HG03354 (cell line): ENCODE measurements around the gene SPEM1.
A peak's percentile ranks its signal among the peaks of the same experiment; 100 is the strongest.

Source experiments
- ATAC-seq: cut with Tn5 transposase; IDR thresholded peaks from one replicate; pipeline ENCODE4 v1.9.1; 2021; ENCODE audit warnings: mild to moderate bottlenecking; ENCODE audit not compliant: unreplicated experiment, poor library complexity, severe bottlenecking

The SPEM1 gene

DNA sequence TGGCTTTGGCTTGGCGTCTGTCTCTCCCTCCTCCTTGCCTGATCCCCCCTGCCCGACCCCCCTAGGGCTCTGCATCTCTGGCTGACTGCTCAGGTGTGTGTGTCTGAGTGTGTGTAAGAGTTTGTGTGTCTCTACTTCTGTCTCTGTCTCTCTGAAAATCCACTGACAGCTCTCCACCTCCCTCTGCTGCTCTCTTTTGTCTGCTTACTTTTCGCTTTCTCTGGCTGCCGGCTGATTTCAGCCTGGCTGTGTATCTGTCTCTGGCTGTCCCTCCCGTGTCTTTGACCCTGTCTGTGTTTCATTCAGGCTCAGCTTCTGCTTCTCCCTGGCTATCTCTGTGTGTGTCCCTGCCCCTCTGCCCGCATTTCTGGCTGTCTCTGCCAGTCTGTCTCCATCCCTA lies 3.8 kb upstream of the SPEM1 start:
- no peak for ATAC-seq

DNA sequence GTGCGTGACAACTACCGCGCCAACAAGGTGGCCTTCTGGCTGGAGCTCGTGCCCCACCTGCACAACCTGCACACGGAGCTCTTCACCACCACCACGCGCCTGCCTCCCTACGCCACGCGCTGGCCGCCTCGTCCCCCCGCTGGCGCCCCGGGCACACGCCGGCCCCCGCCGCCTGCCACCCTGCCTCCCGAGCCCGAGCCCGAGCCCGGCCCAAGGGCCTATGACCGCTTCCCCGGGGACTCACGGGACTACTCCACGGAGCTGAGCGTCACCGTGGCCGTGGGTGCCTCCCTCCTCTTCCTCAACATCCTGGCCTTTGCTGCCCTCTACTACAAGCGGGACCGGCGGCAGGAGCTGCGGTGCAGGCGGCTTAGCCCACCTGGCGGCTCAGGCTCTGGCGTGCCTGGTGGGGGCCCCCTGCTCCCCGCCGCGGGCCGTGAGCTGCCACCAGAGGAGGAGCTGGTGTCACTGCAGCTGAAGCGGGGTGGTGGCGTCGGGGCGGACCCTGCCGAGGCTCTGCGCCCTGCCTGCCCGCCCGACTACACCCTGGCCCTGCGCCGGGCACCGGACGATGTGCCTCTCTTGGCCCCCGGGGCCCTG lies 3.0 kb upstream of the SPEM1 start:
- ATAC-seq, result no peak

DNA sequence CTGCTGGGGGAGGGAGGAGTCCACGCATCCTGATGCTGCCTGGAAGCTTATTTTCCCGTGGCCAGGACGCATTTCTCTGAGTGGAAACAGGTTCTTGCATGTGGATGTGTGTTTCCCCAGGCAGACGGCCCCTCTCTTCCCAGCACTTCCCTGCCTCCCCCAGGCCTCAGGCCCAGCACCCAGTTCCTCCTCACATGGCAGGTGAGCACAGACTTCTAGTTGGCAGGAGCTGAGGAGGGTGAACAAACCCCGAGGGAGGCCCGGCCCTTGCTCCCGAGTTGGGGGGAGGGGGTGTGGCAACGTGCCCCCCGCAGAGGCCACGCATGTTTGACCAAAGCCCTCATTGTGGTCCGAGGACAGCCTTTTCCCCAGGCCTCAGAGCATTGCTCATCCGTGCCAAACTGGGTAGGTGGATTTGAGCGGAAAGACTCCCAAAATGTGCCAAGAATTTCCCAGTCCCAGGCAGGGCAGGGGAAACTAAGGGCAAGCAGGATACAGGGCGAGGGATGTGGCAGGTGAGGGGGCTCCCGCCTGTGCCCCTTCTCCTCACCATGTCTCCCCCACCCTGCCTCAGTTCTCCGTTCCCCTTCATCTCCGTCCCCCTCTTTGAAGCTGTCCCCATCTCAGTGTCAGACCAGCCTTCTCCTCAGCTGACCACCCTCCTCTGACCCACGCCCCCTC lies 1.5 kb upstream of the SPEM1 start:
- no peak for ATAC-seq

DNA sequence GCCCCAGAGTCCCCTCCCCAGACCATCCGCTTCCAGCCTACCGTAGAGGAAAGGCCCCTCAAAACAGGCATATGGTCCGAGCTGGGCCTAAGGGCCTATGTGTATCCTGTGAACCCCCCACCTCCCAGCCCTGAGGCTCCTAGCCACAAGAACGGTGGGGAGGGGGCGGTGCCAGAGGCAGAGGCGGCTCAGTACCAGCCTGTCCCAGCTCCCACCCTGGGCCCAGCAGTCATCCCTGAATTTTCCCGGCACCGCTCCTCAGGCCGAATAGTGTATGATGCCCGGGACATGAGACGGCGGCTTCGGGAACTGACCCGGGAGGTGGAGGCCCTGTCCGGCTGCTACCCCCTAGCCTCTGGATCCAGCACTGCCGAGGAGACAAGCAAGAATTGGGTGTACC lies 1.1 kb downstream of the SPEM1 start:
- ATAC-seq, result no peak

DNA sequence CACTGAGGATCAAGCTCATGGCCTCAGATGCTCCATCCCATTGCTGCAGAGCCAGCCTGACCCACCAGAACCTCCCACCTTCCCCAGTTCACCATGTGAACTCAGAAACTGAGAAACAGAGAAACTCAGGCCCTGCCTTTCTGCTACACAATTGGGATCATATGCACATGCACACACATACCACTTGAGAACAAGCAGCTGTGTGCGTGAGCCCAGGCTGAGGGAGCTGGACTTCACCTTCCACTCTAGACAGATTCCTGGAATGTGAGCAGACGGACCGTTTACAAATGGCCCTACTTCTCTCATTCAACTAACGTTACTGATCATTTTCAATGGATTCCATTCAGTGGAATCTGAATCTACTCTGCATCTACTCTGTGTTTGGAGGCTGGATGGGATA lies 3.6 kb downstream of the SPEM1 start:
- ATAC-seq, result no peak

DNA sequence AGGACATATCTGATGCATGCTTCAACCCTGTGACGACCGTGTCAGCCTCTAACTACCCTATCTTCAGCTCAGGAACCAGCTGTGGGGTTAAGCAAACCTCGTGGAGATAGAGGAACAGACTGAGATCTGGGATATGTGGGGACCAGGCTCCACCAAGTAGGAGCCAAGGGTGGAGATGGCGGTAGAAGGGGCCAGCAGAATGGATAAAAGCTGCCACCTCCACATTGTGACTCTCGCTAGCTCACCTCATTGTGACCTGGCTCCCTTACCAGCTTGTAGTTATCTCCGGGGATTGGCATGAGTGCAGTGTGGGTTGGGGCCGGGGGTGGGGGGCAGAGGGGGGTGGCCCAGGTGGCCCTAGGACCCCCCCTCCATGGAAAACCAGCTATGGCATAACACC lies 5.2 kb downstream of the SPEM1 start, which contains the start of gene SPEM2:
Gene SPEM2 (plus strand): TSS at position 301 of the 400 bp plus-strand sequence. CDS start 73 bp downstream, at position 374.
- no peak for ATAC-seq

DNA sequence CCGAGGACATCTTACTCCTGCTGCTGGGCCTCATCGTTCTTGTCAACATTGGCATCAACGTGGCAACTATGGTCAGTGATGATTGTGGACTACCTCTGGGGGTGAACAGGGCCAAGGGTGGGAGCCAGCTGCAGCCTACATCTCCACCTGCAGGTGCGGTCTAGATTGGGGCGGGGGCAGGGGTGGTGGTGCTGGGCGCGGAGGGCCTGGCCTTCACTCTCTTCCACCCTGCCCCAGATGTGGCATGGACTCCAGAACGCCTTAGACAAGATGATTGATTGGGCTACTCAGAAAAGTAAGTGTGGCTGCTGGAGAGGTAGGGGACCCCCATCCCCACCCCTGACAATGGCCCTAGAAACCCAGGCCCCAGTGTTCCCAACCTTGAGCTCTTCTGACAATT lies 5.6 kb downstream of the SPEM1 start:
- ATAC-seq, result no peak

DNA sequence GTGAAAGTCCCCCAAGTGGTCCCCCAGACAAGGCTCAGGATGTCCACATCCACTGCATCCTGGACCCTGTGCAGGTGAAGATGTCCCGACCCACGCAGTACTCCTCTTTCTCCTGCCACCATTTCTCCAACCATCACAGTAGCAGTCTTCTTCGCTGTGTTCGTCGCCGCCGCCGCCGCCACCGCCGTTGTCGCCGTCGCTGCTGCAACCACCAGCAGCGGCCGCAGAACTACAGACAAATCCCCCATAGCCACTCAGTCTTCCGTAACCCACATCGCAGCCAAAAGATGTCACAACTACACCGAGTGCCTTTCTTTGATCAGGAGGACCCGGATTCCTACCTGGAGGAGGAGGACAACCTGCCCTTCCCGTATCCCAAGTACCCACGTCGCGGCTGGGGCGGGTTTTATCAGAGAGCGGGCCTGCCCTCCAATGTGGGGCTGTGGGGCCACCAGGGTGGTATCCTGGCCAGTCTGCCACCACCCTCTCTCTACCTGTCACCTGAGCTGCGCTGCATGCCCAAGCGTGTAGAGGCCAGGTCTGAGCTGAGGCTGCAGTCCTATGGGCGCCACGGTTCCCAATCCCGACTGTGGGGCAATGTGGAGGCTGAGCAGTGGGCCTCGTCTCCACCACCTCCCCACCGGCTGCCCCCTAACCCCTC lies 6.2 kb downstream of the SPEM1 start:
- no peak for ATAC-seq

DNA sequence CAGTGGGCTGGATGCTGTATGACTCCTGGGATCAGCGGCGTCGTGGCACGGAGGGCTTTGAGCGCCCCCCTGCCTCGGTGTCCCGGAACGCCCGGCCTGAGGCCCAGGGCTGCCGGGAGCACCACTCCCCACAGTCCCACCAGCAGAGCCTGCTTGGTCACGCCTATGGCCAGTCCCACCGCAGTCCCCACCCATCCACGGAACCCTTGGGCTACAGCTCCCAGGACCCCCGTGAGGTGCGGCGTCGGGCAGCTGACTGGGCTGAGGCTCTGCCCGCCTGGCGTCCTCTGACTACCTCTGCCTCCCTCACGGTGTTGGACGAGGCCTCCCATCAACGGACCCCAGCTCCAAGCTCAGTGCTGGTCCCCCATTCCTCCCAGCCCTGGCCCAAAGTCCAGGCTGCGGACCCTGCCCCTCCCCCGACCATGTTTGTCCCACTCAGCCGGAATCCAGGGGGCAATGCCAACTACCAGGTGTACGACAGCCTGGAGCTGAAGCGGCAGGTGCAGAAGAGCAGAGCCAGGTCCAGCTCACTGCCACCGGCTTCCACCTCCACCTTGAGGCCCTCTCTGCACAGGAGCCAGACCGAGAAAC lies 6.9 kb downstream of the SPEM1 start:
- no peak for ATAC-seq

DNA sequence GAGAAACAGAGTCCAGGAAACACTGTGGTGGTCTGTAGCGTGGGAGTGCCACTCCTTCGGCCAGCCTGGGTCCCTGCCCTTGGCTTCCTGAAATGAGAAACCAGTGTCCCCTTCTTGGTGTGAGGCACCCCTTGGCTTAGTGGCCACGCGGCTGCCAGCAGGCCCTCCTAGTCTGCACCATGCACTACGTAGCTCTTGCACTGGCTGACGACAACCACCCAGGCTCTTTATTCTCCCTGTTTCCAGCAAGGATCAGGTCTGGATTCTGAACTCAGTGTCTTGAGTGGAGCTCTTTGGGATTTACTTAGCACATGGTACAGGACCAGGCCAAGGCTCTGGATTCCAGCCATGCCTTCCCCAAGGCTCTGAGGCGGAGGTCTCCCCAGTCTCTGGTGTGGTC lies 7.4 kb downstream of the SPEM1 start:
- ATAC-seq, result no peak

DNA sequence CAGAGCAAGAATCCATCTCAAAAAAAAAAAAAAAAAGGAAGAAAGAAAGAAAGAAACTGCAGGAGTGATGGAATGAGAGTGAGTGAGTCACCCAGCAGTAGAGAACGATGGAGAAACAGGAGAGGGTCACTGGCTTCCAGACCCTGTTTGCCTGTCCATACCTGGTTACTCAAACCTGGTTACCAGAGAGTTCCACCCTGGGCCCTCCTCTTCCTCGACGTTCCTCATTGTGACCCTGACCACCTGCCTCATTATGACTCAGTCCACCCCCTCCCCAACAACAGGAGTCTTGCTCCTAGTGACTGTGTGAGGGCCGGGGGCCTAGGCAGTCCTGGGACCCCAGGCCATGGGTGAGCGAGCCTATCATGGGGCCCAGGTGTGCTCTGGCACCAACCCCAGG lies 8.4 kb downstream of the SPEM1 start, which contains the start of gene SPEM3:
Gene SPEM3 (plus strand): TSS at position 301 of the 400 bp plus-strand sequence. CDS start 46 bp downstream, at position 347.
- ATAC-seq, result no peak

DNA sequence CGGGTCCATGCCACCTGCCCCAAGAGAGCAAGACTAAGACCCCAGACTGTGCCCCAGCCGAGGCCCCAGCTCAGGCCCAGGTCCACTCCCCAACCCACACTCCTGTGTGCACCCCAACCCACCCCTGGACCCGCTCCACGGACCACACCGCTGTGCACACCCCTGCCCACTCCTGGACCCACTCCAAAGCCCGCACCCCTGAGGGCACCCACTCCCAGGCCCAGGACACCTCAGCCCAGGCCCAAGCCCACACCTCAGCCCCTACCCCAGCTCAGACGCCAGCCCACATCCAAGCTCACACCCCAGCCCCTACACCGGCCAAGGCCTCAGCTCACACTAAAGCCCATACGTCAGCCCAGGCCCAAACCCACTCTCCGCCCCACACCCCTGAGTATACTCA lies 9.6 kb downstream of the SPEM1 start:
- no peak for ATAC-seq

DNA sequence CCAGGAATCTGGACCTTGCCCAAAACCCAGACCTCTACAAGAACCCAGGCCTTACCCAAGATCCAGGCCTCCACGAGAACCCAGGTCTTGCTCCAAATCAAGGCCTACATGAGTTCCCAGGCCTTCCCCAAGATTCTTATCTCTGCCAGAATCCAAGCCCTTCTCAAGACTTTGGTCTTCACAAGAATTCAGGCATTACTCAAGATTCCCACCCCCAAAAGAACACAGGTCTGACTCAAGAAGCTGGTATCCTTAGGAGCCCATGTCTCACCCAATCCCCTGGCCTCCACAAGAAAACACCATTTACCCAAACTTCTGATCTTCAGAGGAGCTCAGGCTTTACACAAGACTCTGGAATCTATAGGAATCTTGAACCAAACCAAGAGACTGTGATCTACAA lies 11.1 kb downstream of the SPEM1 start:
- ATAC-seq, result no peak

DNA sequence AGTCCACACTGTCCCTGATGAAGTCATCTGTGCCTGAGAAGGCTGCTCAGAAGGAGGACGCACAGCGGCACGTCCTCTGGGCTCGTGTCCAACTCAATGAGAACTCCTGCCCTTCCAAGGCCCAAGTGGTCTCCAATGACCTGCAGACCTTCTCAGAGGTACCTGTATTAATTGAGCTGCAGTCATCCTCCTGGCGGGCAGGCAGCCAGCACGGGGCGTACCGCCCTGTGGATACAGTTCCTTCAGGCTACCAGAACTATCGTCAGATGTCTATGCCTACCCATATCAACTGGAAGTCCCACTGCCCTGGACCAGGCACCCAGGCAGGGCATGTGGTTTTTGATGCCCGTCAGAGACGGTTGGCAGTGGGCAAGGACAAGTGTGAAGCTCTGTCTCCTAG lies 12.2 kb downstream of the SPEM1 start:
- no peak for ATAC-seq

DNA sequence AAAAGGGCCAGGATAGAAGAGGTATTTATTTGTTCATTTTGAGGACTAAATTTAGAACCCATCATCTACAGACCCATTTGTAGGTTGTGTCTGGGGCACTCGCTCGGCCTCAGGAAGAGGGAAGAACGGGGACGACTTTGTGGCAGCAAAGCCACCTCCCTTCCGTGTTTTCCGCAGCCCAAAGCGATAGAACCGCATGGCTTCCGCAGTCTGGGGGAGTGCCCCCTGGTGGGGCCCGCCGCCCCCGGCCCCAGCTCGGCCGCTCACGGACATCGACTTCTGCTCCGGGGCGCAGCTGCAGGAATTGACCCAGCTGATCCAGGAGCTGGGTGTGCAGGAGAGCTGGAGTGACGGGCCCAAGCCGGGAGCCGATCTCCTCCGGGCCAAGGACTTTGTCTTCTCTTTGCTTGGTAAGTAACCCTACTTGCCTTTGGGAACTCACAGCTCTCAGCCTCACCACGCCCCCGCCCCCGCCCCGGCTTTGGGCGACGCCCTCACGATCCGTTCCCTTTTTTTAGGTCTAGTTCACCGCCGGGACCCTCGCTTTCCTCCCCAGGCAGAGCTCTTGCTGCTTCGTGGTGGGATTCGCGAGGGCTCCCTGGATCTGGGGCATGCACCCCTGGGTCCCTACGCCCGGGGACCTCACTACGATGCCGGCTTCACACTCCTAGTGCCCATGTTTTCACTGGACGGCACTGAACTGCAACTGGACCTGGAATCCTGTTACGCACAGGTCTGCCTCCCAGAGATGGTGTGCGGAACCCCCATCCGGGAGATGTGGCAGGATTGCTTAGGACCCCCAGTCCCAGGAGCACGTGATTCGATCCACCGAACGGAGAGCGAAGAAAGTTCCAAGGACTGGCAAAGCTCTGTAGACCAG lies 15.8 kb downstream of the SPEM1 start:
- ATAC-seq, result peak; percentile 27

DNA sequence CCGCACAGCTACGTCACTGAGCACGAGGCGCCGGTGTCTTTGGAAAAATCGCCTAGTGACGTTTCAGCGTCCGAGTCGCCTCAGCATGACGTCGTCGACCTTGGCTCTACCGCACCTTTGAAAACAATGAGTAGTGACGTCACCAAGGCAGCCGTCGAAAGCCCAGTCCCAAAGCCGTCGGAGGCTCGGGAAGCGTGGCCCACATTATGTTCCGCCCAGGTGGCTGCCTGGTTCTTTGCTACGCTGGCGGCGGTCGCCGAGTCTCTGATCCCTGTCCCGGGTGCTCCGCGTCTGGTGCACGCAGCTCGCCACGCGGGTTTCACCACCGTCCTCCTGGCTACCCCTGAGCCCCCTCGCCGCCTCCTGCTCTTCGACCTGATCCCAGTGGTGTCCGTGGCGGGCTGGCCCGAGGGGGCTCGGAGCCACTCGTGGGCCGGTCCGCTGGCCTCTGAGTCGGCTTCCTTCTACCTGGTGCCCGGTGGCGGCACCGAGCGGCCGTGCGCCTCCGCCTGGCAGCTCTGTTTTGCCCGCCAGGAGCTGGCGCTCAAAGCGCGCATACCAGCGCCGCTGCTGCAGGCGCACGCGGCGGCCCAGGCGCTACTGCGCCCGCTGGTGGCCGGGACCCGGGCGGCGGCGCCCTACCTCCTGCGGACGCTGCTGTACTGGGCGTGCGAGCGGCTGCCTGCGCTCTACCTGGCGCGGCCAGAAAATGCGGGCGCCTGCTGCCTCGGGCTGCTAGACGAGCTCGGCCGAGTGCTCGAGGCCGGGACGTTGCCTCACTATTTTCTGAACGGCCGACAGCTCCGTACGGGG lies 16.6 kb downstream of the SPEM1 start:
- peak; percentile 39 for ATAC-seq

DNA sequence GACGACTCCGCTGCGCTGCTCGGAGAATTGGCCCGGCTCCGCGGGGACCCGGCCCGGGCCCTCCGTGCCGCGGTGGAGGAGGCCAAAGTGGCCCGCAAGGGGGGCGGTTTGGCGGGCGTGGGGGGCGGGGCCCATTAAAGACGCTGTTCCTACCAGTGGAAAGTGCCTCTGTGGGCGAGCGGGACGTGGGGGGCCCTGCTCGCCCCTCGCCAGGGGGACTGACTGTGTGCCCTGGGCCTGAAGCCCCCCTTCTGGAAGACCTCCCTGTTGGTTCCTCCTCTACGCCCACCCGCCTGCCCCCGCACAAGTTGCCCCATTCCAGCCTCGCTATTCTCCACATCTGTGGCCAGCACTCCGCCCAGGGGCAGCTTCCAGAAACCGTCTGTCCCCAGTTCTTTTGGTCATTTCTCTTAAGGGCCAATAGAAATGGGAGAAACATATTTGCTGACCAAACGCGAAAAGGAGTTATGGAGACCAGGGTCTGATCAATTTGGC lies 17.3 kb downstream of the SPEM1 start:
- ATAC-seq, result no peak

DNA sequence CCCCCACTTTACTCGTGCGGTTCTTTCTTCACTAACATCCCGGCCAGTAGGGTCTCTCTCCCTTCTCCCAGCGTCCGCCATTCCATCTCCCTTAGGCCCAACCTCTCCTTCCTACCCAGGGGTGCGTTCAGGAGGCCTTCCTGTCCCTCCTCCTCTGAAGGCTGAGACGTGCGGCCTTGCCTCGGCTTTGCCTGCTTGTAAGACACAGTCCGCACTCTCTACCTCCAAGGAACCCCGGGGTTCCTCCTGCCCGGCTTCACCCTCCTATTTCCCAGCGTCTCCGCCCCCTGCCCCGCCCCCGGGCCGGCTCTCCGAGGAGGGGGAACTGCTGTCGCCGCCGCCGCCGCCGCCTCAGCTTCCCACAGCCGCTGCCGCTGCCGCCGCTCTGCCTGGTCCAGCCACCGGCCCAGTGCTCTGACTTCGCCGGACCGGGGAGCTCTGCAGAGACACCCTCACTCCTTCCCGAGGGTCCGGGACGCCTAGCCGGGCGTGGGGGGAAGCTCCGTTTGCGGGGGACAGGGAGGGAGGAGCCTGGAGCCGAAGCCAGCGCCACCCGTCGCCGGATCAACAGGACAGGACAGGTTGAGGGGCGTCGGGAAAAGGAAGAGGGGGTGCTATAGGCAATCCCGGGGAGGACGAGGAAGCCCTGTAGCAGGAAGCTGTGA lies 18.0 kb downstream of the SPEM1 start:
- ATAC-seq, result no peak
